Measurements from ENCODE around the gene DPF3.
"Not testable (repeated sequence)": the region's sequence is repeated elsewhere in the genome, so short reads cannot be mapped to it uniquely, and the experiment has no call there.

DPF3 gene

DNA sequence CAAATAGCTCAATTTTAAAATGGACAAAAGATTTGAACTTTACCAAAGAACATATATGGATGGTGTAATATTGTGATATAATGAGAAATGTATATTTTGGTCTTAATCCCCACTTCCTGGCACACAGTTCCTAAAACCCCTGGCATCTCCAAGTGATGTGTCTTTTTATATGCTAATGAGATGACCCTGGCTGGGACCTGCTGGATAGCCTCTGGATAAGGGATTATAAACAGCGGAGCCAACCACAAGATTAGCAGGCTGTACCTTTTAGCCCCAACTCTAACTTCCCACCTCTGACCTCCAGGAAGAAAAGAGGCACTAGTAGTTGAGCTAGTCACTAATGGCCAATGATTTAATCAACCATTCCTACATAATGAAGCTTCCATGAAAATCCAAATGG is 130.0 kb downstream of the DPF3 start:
- no peak for DNase-seq

DNA sequence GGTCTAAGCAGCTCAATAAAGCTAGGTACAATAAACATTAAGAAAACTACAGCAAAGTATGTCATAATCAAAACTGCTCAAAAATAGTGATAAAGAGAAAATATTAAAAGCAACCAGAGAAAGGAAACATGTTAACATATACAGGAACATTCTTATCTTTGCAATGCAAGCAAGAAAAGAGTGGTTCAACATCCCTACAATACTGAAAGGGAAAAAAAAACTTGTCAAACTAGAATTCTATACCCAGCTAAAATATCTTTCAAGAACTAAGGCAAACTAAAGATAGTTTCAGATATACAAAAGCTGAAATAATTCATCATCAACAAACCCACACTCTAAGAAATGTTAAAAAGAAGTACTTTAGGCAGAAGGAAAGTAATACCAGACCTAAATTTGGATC is 134.2 kb downstream of the DPF3 start:
- DNase-seq, result no peak

GRCh38 chr14:72758993-72759392 is 134.9 kb downstream of the DPF3 start:
- no peak for DNase-seq

DNA sequence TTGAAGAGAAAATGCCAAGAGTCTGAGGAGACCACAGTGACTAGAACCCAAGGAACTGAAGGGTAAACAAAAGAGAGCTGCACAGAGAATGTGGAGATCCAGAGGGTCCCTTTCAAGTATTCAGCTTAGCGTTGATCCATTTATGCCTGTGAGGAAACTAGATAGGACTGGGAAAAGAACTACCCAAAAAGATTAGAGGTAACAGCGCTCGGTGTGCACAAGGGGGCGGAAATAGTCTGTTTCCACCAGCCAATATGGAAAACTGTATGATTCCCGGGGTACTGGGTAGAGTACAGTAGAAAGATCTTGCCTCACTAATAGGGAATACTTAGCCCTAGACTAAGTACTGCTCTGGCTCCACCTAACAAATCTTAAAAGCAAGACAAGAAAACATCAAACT is 135.5 kb downstream of the DPF3 start:
- no peak for DNase-seq

GRCh38 chr14:72756967-72757366 is 136.9 kb downstream of the DPF3 start:
- no peak for DNase-seq

DNA sequence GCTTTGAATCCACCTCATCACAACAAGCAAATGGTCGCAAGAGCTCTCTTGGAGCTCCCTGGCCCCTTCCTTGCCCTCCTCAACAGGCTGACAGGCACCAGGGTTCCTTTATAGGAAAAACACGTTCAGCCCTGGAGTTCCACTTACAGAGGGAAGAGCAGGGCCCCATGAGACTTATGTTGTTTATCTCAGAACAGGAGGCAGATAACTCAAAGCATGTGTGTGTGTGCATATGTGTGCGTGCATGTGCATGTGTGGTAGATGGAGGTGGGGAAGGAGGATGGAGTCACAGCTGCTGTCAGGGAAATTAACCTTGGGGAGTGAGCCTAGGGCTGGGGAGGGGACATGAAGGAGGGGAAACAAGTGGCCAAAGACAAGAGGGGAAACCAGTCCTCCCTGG is 138.1 kb downstream of the DPF3 start:
- DNase-seq, result no peak

DNA sequence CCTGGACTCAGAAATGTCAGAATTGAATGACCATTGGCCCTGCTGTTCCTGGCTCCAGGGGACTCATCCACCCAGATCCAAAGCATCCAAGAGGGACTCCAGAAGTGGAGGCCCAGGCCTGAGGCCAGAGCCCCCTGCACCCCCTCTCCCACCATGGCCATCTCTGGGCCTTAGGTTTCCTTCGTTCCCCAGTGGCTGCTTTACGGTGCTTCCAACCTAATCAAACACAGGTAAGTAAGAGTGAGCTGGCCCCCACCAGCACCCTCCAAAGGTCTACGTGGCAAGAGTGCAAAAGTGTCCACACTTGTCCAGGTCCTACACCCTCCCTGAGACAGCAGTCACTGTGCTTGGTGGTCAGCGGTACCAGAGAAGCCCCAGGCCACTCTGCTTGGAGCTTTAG is 139.0 kb downstream of the DPF3 start:
- no peak for DNase-seq

DNA sequence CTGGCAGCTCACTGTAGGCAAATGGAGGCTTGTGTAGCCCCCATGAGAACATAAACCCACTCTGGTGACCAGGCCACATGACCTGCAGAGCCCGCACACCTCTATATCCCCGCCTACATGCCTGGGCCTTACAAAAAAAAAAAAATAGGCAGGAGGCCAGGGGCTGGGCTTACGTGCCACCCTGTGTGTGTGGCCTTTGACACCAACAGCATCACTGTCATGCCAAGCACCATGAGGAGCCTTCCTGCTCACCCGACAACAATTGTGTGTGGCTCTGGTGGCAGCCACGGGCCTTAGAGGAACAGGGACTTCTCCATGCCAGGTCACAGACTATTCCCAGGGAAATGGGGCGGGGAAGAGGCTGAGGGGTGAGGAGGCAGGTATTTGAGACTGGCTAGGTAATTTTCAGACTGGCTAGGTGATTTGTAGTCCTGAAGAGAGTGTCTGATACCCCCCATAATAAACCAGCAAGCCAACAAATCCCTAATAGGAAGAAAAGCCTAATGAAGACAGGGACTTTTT is 140.0 kb downstream of the DPF3 start:
- no peak for DNase-seq

GRCh38 chr14:72753044-72753710 is 140.7 kb downstream of the DPF3 start:
- peak in 2 of 14 donors; percentile 41 to 87 for DNase-seq

DNA sequence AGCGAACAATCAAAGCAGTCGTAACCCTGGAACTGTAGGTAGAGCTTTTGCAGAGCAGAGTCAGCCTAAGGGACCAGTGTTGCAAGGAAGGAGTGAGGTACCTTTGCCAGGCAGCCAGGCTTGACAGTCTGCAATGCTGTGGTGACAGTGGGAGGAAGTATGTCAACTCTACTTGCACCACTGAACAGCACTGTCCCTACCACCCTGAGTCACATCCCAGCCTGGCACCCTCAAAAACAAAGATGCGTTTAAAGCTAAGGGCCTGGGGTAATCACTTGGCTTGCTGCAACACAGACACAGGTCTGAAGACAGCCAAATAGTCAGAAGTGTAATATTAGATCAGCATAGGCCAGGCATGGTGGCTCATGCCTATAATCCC is 141.9 kb downstream of the DPF3 start:
- peak in 1 of 14 donors; percentile 13 for DNase-seq

DNA sequence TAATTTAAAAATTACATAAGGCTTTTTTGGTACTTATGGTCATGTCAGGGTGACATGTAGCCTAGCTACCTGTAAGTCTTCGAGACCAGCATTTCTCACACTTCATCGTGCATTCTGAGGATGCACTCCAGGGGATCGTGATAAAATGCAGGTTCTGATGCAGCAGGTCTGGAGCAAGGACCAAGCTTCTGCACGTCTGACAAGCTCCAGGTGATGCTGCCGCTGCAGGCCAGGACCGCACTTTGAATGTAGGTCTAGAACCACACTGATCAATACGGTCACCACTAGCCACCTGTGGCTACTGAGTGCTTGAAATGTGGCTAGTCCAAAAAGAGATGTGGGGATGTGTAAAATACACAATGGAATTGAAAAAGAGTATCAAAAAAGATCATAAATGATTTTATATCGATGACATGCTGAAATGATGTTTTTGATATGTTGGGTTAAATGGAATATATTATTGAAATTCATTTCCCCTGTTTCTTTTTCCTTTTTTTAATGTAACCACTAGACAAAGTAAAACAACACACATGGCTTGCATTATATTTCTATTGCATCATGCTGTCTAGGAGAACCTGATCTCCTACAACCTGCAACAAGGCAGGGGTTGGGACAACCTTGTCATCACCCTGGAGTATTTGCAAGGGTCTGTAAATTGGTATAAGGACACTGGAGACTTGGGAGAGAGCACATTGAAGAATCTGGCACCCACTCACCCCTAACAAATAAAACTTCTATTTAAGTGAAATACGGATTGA is 142.4 kb downstream of the DPF3 start:
- no peak for DNase-seq

- DNase-seq, result not testable (repeated sequence)
Measured at GRCh38 chr14:72748921-72749320, 145.0 kb downstream of the DPF3 start.

DNA sequence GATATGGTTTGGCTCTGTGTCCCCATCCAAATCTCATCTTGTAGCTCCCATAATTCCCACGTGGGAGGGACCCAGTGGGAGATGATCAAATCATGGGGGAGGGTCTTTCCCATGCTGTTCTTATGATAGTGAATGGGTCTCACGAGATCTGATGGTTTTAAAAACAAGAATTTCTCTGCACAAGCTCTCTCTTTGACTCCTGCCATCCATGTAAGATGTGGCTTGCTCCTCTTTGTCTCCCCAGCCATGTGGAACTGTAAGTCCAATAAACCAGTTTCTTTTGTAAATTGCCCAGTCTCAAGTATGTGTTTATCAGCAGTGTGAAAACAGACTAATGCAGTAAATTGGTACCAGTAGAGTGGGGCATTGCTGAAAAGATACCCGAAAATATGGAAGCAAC is 146.2 kb downstream of the DPF3 start:
- DNase-seq, result no peak

GRCh38 chr14:72745991-72746980 is 147.6 kb downstream of the DPF3 start:
- DNase-seq, result no peak

GRCh38 chr14:72745546-72745945 is 148.4 kb downstream of the DPF3 start:
- DNase-seq, result no peak

DNA sequence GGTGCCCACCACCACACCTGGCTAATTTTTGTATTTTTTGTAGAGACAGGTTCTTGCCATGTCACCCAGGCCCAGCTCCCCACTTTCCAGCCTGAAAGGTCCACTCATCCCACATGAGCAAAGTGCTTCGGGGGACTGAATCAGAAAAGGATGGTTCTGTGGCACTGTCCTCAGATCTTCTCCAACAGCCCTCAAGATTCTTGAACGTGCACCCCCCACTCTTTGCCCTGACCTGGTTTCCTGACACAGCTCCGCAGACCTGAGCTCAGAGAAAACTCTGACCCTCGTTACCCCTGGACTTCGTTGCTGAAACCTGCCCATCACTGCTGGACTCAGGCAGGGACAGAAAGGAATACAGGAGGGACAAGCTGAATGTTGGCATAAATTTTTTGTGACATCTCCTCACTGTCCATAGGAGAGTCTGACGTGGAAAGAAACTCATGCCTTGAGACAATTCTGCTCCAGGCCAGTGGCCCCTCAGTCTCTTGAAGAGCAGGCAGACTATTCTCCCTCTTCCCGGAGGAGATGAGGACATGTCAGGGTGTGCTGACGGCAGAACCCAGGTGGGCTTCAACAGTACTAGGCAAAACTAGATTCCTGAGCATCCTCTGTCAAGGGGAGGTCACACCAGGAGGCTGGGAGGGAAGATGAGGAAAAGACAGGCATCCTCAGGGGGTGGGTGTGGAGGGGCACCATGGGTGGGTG is 149.3 kb downstream of the DPF3 start:
- DNase-seq, result no peak

- DNase-seq, result peak in 3 of 14 donors; percentile 22 to 30 (median 30)
Measured at GRCh38 chr14:72743626-72744025, 150.3 kb downstream of the DPF3 start.

- DNase-seq, result peak in 1 of 14 donors; percentile 40
Measured at GRCh38 chr14:72742838-72743195, 151.1 kb downstream of the DPF3 start.

DNA sequence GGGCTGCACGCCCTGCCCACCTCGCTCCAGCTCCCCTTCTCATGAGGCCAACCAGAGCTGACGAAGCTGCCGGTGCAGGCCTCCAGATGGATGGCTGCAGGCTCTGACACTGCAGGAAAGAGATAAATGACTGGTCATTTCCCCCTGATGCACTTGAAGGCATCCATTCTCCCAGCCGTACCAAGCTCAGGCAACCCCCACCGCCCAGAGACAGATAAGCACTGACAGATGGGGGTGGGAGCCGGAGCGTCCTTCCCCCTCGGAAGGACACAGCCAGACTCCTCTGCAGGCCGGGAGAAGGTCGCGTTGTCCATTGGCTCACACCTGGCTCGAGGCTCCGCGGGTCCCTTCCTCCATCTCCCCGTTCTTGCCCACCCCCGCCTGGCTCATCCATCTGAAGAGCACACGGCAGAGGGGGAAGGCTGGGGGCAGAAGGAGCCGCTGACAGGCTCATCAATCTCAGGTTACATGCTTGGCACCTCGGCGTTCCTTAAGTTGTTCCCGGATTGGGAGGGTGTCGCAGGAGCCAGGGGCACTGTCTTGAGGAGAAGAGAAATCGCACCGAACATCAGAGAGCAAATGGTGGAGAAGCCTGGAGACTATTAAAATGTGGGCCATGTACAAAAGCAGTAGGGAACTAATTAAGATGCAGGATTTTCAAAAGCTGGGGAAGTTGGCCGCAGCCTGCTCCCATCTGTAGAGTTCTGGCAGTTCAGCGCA is 151.6 kb downstream of the DPF3 start:
- DNase-seq, result peak in 4 of 14 donors; percentile 28 to 52 (median 38)

- no peak for DNase-seq
Measured at GRCh38 chr14:72741826-72742117, 152.1 kb downstream of the DPF3 start.

DNA sequence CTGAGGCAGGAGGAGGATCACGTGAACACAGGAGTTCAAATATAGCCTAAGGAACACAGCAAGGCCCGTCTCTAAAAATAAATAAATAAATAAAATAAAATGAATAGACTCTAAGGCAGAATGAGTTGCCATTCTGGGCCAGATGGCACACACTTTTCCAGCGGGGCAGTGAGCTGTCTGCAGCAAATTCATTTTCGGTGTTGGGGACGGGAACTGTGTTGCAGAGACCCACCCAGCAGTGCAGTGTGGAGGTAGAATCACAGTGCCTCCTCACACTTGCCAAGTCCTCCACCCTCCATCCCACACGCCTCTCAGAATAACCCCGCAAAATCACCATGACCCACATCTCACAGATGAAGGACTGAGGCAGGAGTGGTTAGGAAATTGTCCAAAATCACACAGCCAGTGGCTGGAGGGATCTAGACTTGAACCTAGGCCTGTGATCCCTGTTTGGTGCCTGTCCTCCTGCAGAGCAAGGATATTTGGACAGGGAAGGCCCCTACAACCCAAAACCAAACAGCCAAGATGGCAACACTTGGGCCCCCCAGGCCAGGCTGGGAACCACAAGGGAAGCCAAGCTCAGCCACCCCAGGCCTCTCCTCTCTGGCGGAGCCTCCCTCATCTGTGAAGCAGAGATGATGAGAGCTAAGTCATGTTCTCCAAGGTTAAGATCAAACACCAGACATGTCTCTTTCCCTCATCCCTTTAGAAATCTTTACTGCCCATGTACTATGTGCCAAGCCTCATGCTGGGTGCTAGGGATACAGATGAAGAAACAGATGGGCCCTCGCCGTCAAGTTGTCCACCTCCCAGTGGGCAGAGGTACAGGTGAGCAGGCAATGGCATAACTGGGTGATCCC is 152.7 kb downstream of the DPF3 start:
- DNase-seq, result peak in 1 of 14 donors; percentile 37

All from C1 segment of cervical spinal cord (tissue), 14 donors.